HL-60/S4 treated with phorbol 12-myristate 13-acetate at 8.2 ng/mL for 4 days and 3 days (cell line): Measurements from ENCODE around the gene RASD1.

ENCODE experiments used
- in situ Hi-C: fragments of 300-500 bp; cut with MboI; formaldehyde crosslinking; loops from 2 replicates; pipeline ENCODE4 v1.15.0; 2022; ENCODE audit warnings: low sequenced_read_pairs

RASD1 gene

DNA sequence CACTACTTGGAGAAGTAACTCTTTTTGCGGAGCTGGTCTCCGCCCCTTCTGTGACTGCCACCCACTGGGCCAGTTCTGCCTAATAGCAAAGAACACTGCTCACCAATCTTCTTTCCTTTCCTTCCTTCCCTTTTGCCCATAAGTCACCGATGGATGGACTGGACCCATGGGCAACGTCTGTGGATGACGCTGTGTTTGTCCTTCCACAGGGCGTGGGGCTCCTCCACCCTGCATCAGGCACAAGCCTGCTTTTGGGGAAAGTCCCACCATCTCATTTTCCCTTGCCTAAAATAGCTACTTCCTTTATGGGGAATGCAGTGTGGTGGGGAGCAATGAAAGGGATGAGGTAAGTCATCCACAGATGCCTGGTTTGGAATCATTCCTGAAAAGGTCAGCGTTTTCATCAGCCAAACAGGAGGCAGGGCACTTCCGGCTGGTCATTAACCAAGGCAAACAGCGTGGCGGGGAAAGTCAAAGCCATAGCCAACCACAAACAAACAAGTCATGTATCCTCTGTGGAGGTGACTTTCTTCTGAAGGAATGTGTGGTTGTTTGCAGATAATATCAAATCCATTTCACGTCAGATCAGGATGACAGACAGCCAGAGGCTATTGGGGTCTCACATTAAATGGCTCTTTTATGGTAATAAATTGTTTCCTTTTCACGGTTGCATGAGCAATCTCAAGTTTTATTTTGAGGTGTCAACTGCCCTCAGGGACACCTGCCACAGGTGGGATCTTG lies 50.1 kb downstream of the RASD1 start:
- in situ Hi-C loops: no loop called here

DNA sequence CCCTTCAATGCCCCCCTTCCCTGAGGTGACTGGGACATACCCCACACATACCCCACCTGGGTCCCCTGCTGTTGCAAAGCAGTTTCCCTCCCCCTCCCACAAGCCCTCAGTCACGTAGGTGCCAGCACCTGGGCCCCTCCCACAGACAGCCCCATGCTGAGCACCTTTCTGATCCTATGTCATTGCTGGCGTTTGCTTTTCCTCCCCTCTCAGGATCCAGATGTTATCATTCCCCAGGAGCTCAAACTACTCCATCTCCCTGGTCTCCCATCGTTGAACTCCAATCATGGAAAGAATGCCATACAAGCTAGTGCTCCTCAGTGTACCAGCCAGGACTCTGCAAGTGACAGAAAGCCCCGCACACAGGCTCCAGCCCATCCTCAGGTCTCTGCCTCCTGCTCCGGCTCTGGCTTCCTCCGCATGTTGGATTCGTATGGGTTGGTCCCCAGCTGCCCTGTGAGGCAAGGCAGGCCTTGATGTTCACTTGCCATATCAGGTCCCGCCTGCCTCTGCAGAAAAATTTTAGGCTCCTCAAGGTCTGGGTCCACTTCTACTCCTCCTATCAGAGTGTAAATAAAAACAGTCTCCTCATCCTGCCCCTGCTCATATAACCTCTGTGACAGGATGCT lies 50.8 kb downstream of the RASD1 start:
- in situ Hi-C loops: no loop called here
